Omental fat pad (tissue), 4 donors: ENCODE results near the gene SOX12. TPM values are rescaled to one million over a fixed set of nuclear protein-coding genes. Genes with fewer than 3 reads are reported as not detected.

Experiments
- ATAC-seq: fragments of 150-250 bp; one replicate; pipeline ENCODE4 v1.9.1; 2016; ENCODE audit warnings: mild to moderate bottlenecking, moderate library complexity; ENCODE audit not compliant: low FRiP score
- DNase-seq: peaks from one replicate; pipeline ENCODE4 v3.0.0-alpha.2; 2019; ENCODE audit warnings: low spot score
- total RNA-seq, 4 donors: library from RNA; depleted of rRNA; stranded (reverse); fragments of >200 nt; gene quantifications; one replicate each; pipeline ENCODE4 v1.1.0, GENCODE V29; 2016
- TF ChIP-seq, protein P1 (sequence below), 3 donors: fragments of 450-650 bp; IDR thresholded peaks; one replicate each; pipeline ENCODE4 v1.5.1; 2016 to 2017; ENCODE audit warnings: antibody characterized with exemption in 3 of 3, mild to moderate bottlenecking in 3 of 3, moderate library complexity in 2 of 3

SOX12 gene
- total RNA-seq, 4 donors from 2014 or later = 2.0 to 3.3 (median 2.5) TPM

GRCh38 chr20:346033-346639 lies 20.8 kb downstream of the SOX12 start:
- ATAC-seq (no peak), DNase-seq (no peak)
- TF ChIP-seq, protein P1, sequence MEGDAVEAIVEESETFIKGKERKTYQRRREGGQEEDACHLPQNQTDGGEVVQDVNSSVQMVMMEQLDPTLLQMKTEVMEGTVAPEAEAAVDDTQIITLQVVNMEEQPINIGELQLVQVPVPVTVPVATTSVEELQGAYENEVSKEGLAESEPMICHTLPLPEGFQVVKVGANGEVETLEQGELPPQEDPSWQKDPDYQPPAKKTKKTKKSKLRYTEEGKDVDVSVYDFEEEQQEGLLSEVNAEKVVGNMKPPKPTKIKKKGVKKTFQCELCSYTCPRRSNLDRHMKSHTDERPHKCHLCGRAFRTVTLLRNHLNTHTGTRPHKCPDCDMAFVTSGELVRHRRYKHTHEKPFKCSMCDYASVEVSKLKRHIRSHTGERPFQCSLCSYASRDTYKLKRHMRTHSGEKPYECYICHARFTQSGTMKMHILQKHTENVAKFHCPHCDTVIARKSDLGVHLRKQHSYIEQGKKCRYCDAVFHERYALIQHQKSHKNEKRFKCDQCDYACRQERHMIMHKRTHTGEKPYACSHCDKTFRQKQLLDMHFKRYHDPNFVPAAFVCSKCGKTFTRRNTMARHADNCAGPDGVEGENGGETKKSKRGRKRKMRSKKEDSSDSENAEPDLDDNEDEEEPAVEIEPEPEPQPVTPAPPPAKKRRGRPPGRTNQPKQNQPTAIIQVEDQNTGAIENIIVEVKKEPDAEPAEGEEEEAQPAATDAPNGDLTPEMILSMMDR (IDR thresholded peaks at IDR 0.05) = no peak

DNA sequence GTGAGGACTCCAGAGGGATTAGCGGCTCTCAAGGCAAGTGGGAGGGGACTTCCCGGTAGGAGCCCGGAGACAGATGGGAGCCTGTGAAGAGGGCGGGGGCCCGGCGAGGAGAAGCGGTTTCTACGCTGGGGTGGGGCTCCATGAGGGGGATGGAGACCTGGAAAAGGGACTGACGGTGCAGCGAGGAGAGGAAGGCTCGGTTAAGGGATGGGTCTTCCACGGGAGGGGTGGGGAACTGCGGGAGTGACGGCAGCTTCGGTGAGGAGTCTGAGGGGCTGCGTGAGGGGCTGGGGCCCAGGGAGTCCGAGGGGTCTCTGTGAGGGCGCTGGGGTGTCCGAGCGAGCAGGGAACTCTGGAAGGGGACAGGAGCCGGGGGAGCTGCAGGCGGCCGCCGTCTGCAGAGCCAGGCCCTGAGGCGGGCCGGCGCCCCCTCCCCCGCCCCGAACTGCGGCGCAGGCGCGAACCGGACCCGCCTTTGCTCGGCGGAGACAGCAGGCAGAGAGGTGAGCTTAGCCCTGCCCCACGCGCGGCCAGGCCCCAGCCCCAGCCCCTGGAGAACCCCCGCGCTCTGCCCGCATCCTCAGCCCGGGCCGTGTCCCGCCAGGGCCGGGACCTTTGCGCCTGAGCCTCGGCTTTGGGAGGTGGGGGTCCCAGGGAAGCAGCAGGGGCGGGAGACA lies 21.4 kb downstream of the SOX12 start, which contains the start of gene NRSN2:
Gene NRSN2 (plus strand): TSS at position 472 of the 677 bp plus-strand sequence. CDS start 2,533 bp downstream, outside the sequence.
- DNase-seq = no peak
- peak; percentile 72 for ATAC-seq
- TF ChIP-seq, protein P1 (IDR thresholded peaks at IDR 0.05) = no peak

GRCh38 chr20:347317-347639 lies 21.9 kb downstream of the SOX12 start:
- ATAC-seq (peak; percentile 4), DNase-seq (no peak)
- TF ChIP-seq, protein P1 (IDR thresholded peaks at IDR 0.05) = no peak

- peak; percentile 90 for ATAC-seq
- TF ChIP-seq, protein P1 (IDR thresholded peaks at IDR 0.05) = no peak
- peak; percentile 66 for DNase-seq
Measured at GRCh38 chr20:347640-348484, 22.5 kb downstream of the SOX12 start.

GRCh38 chr20:348972-349841 lies 23.9 kb downstream of the SOX12 start:
- TF ChIP-seq, protein P1 (IDR thresholded peaks at IDR 0.05) = no peak
- DNase-seq (no peak), ATAC-seq (no peak)

DNA sequence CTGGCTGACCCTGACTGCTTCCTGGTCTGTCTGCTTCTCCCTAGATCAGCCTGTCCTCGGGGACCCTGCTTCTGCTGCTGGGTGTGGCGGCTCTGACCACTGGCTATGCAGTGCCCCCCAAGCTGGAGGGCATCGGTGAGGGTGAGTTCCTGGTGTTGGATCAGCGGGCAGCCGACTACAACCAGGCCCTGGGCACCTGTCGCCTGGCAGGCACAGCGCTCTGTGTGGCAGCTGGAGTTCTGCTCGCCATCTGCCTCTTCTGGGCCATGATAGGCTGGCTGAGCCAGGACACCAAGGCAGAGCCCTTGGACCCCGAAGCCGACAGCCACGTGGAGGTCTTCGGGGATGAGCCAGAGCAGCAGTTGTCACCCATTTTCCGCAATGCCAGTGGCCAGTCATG lies 27.8 kb downstream of the SOX12 start:
- TF ChIP-seq, protein P1 (IDR thresholded peaks at IDR 0.05) = no peak
- DNase-seq = no peak
- ATAC-seq = no peak
